Thyroid gland (tissue), 4 donors: Measurements from ENCODE around the gene ARHGEF10L. TPM values are rescaled to one million over a fixed set of nuclear protein-coding genes. Genes with fewer than 3 reads are reported as not detected.
"Not testable (repeated sequence)": the region's sequence is repeated elsewhere in the genome, so short reads cannot be mapped to it uniquely, and the experiment has no call there.

Source experiments
- DNase-seq, 2 donors: peaks; one replicate each; pipeline ENCODE4 v3.0.0-alpha.2; 2019
- H3K27ac ChIP-seq, 3 donors: fragments of 200-600 bp; sonication (generic); 1 replicate in 2 of 3; 2 replicates in 1 of 3; pipeline ENCODE4 v1.5.1; 2016 to 2019; ENCODE audit warnings: mild to moderate bottlenecking in 1 of 3, moderate library complexity in 1 of 3
- H3K27me3 ChIP-seq: fragments of 200-600 bp; sonication (generic); one replicate; pipeline ENCODE4 v1.5.1; 2019
- H3K36me3 ChIP-seq, 2 donors: fragments of 200-600 bp; sonication (generic); one replicate each; pipeline ENCODE4 v1.5.1; 2016 to 2019
- H3K4me1 ChIP-seq, 2 donors: fragments of 200-600 bp; sonication (generic); one replicate each; pipeline ENCODE4 v1.5.1; 2017 to 2019
- H3K4me3 ChIP-seq, 3 donors: fragments of 200-600 bp; sonication (generic); replicated peaks in 1 of 3; 1 replicate in 2 of 3; 2 replicates in 1 of 3; pipeline ENCODE4 v1.5.1; 2016; ENCODE audit warnings: mild to moderate bottlenecking in 1 of 3
- H3K9me3 ChIP-seq: fragments of 200-600 bp; sonication (generic); one replicate; pipeline ENCODE4 v1.5.1; 2017
- CTCF ChIP-seq, 6 experiments: fragments of 200-600 bp in 3 of 6; fragments of 450-650 bp in 3 of 6; sonication (generic) in 3 of 6; IDR thresholded peaks; one replicate each; pipeline ENCODE4 v1.5.1; 2016 to 2019; ENCODE audit warnings: antibody characterized with exemption in 6 of 6, mild to moderate bottlenecking in 2 of 6, inconsistent platforms in 1 of 6, moderate library complexity in 1 of 6
- POLR2A ChIP-seq, 2 donors: fragments of 450-650 bp; IDR thresholded peaks; one replicate each; pipeline ENCODE4 v1.6.1; 2017; ENCODE audit warnings: antibody characterized with exemption in 2 of 2, mild to moderate bottlenecking in 2 of 2, moderate library complexity in 1 of 2
- whole genome bisulfite sequencing, 2 donors: methylation state at CpG; one replicate each; pipeline ENCODE4 v1.1.5; 2017; 5-methylcytosine and 5-hydroxymethylcytosine counted together
- intact Hi-C: fragments of 100-400 bp; cut with DNase I; formaldehyde crosslinking; loops from one replicate; pipeline ENCODE4 v1.15.1; 2023
- total RNA-seq, 4 donors: library from RNA; depleted of rRNA; stranded (reverse); fragments of >200 nt; gene quantifications; one replicate each; pipeline ENCODE4 v1.2.3, GENCODE V29; 2016

ARHGEF10L gene
- total RNA-seq, 4 donors from 2014 or later = 32.2 to 64.5 (median 51.4) TPM

GRCh38 chr1:17498214-17498613 is 41.3 kb upstream of the ARHGEF10L start:
- H3K4me1 ChIP-seq = peaks cover 4 to 10% of the 10 kb centered on the region in 2 donors

GRCh38 chr1:17502326-17502778 is 37.1 kb upstream of the ARHGEF10L start:
- H3K4me1 ChIP-seq = peaks cover 4 to 10% of the 10 kb centered on the region in 2 donors
- no peak overlapping the region for H3K4me3 ChIP-seq
- intact Hi-C loops = loop anchor here (2.0 kb wide), 1 partner anchor 100 kb away; no protein-coding TSS in a partner anchor
- no peaks in the 10 kb centered on the region for H3K27me3 ChIP-seq
- no peaks in the 10 kb centered on the region for H3K9me3 ChIP-seq
- peak; percentile 86 to 90 for DNase-seq
- TF ChIP-seq POLR2A (IDR thresholded peaks at IDR 0.05) (no peak), CTCF (IDR thresholded peaks at IDR 0.05) (peak; percentile 87 to 93 (median 88))
- 1 to 6% methylated on average over 11 to 12 of the region's 12 CpGs for WGBS, 2 donors
- H3K27ac ChIP-seq = peak overlapping the region in 1 of 3 donors; percentile 18
- H3K36me3 ChIP-seq = no peaks in the 10 kb centered on the region

More at GRCh38 chr1:17498214-17498613, 41.3 kb upstream of the ARHGEF10L start:
- no peaks in the 10 kb centered on the region for H3K27me3 ChIP-seq
- H3K4me3 ChIP-seq = no peak overlapping the region
- TF ChIP-seq POLR2A (IDR thresholded peaks at IDR 0.05) (no peak), CTCF (IDR thresholded peaks at IDR 0.05) (no peak)
- H3K27ac ChIP-seq = no peak overlapping the region
- WGBS, 2 donors = 49 to 73% methylated on average over 4 of the region's 4 CpGs
- H3K9me3 ChIP-seq = no peaks in the 10 kb centered on the region
- intact Hi-C loops = loop anchor here (10.0 kb wide), 1 partner anchor 607 kb away; the partner anchor contains the start of gene IGSF21
- H3K36me3 ChIP-seq = no peaks in the 10 kb centered on the region
- no peak for DNase-seq

- TF ChIP-seq CTCF (IDR thresholded peaks at IDR 0.05) (no peak), POLR2A (IDR thresholded peaks at IDR 0.05) (no peak)
- H3K27ac ChIP-seq = peak overlapping the region in 1 of 3 donors; percentile 18
- H3K4me3 ChIP-seq = no peak overlapping the region
- 88 to 96% methylated on average over 3 of the region's 3 CpGs for whole genome bisulfite sequencing, 2 donors
- intact Hi-C loops = loop anchor here (2.0 kb wide), 1 partner anchor 100 kb away; no protein-coding TSS in a partner anchor
- peaks cover 4 to 10% of the 10 kb centered on the region in 2 donors for H3K4me1 ChIP-seq
- H3K27me3 ChIP-seq = no peaks in the 10 kb centered on the region
- H3K9me3 ChIP-seq = no peaks in the 10 kb centered on the region
- no peak for DNase-seq
- H3K36me3 ChIP-seq = no peaks in the 10 kb centered on the region
These were observed 36.4 kb upstream of the ARHGEF10L start for GRCh38 chr1:17503146-17503545.

DNA sequence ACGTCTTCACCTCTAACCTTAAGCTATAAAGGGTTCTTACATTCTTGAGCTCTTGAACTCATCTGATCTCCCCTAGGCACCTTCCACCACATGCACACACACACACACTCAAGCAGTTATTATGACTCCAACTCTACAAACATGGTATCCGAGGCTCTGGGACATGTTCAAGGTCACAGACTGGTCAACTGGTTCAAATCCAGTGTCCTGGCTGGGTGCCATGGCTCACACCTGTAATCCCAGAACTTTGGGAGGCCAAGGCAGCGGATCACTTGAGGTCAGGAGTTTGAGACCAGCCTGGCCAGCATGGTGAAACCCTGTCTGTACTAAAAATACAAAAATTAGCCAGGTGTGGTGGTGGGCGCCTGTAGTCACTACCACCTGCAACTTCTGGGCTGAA is 32.3 kb upstream of the ARHGEF10L start:
- H3K4me3 ChIP-seq, H3K27ac ChIP-seq, H3K36me3 ChIP-seq, H3K9me3 ChIP-seq, intact Hi-C loops, H3K4me1 ChIP-seq, H3K27me3 ChIP-seq: not testable (repeated sequence)
- DNase-seq = peak in 1 of 2 donors; percentile 25
- WGBS, 2 donors = 72 to 73% methylated on average over 4 of the region's 4 CpGs

DNA sequence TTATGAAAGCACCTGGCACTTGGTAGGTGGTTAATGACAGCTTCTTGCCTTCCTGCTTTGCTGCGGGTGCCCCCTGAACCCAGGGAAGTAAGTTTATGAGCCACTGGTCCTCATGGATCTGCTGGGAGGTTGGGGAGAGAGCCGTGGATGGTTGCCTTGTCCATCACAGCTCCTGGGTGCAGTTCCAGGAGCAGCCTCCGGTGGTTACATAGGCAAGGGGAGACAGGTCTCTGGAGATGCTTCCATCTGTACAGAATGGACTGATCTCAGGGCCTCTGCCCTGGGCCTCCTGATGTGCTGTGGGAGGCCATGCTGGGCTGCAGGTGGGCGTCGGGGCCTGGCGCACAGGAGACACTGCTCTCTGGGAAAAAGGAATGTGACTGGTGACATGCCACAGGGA is 31.6 kb upstream of the ARHGEF10L start:
- TF ChIP-seq POLR2A (IDR thresholded peaks at IDR 0.05) (no peak), CTCF (IDR thresholded peaks at IDR 0.05) (no peak)

More for the DNA sequence above, 31.6 kb upstream of the ARHGEF10L start:
- no peak for DNase-seq
- H3K4me3 ChIP-seq = no peak overlapping the region
- intact Hi-C loops = no loop called here
- no peaks in the 10 kb centered on the region for H3K27me3 ChIP-seq
- 72 to 88% methylated on average over 3 to 6 of the region's 6 CpGs for whole genome bisulfite sequencing, 2 donors
- no peaks in the 10 kb centered on the region for H3K9me3 ChIP-seq
- peaks cover 0 to 1% of the 10 kb centered on the region in 2 donors for H3K4me1 ChIP-seq
- H3K36me3 ChIP-seq = no peaks in the 10 kb centered on the region
- no peak overlapping the region for H3K27ac ChIP-seq
